ENCODE results near the gene KLHL2.

GRCh38 chr4:165368114-165368513 lies 160.8 kb downstream of the KLHL2 start:
- TF ChIP-seq CTCF (IDR thresholded peaks at IDR 0.05 in 4 of 5, conservative IDR thresholded peaks at IDR 0.05 in 1 of 5) (no peak), POLR2A (IDR thresholded peaks at IDR 0.05) (no peak)
